GM19468 (cell line): ENCODE data around the gene NCOA1.

Experiments
- ATAC-seq: cut with Tn5 transposase; IDR thresholded peaks from one replicate; pipeline ENCODE4 v1.9.1; 2021; ENCODE audit warnings: mild to moderate bottlenecking, moderate library complexity, moderate number of reproducible peaks; ENCODE audit not compliant: unreplicated experiment; ENCODE audit errors: extremely low read depth

Gene NCOA1

GRCh38 chr2:24620936-24621335, 129.9 kb downstream of the NCOA1 start:
- no peak for ATAC-seq

DNA sequence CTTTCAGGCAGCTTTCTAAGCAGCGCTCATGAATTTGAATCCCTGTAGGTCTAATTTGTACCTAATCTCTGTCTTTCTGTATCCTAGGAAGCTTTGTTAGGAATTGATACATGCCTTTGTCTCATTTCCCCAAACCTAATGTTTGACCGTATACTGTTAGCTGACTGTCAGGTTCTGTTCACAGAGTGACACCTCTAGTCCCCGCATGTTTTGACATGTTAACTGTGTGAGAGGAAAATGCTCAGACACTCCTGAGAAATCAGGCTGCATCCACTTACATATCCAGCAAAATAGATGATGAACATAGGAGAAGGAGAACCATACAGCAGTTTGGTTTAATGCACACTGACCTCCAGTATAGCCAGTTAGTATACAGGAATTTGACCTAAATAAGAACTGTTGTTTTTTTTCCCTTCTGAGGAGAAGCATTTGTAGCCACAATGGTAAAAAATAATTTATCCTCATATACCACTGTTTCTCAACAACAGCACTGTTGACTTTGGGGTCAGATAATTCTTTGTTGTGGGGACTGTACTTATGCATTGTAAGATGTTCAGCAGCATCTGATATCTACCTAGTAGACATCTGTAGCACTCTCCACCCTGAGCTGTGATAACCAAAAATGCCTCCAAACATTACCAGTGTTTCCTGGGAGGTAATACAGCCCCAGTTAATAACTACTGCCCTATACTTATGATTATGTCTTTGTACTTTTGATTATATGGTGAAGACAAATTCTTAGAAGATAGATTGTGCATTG, 130.9 kb downstream of the NCOA1 start:
- no peak for ATAC-seq

- ATAC-seq = no peak
Measured at GRCh38 chr2:24623535-24623934, 132.5 kb downstream of the NCOA1 start.

GRCh38 chr2:24625728-24626127, 134.7 kb downstream of the NCOA1 start:
- ATAC-seq = no peak

DNA sequence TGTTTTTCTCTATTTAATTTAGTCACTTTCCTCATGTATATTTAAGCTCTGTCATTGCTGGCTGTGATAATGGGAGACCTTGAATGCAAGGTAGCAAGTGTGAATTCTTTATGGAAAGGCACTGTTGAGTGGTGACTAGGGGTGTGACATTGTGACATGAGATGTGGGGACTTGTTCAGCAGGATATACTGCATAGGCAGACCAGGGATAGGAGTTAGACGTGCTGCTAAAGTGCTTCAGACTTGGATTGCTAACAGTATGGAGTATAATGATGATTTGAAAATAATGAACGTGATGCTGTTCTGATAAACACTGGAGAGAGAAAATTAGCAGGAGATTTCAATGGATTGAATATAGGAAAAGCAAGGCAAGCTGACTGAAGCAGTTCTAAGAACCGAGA, 135.1 kb downstream of the NCOA1 start:
- ATAC-seq = no peak

DNA sequence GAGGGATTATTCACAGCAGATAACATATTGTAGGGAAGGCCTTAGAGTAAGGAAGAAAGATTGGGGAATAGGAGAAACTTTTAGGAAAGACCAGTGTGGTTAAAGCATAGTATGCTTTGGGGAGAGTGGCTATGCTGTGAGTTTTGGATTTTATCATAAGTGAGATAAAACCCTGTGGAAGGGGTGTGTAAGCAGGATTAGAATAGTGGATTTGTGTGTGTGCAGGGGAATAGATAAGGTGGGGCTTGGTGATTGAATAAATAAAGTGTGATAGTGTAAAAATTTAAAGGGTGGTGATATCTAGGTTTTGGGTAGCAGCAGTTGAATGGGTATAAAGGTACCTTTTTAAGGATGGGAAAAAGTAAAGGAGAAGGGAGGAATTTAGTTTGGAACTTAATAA, 137.7 kb downstream of the NCOA1 start:
- ATAC-seq = no peak

DNA sequence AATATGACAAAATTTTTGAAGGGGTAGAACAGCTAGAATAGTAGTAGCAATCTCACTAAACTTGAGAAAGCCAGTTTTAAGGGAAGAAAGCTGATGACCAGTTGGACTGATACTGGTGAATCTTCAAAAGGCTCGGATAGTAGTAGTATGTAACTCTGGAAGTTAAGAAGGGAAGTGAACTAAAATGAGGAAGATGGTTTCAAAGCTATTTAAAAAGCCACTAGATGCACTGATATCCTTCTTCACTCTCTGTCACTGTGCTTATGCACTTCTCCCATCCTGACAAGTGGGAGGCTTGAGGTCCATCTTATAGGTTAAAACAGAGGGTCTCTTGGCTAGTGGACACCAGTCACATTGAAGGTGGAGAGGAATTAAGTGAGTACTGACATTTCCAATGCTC, 141.1 kb downstream of the NCOA1 start:
- ATAC-seq = no peak

DNA sequence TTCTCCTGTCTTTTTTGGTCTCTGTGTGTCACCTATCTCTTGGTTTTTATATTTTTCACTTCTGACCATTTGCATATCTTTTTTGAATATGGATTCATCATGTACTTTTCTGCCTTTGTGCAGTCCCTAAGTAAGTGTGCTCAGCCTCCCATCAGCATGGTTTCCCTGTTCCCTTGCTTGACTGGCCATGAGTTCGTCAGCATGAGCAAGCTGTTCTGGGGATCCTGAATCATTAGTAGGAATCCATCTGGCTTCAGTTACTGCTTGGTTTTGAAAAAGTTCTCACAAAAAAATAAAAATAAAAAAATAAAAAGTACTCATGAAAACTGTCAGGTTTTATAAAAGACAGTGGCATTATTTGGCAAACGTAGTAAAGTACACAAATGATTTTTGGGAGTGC, 144.1 kb downstream of the NCOA1 start:
- ATAC-seq = no peak

GRCh38 chr2:24638568-24638967, 147.5 kb downstream of the NCOA1 start:
- ATAC-seq = no peak

- no peak for ATAC-seq
Measured at GRCh38 chr2:24642351-24642750, 151.3 kb downstream of the NCOA1 start.

- no peak for ATAC-seq
Measured at GRCh38 chr2:24643051-24643450, 152.0 kb downstream of the NCOA1 start.

- ATAC-seq = no peak
Measured at GRCh38 chr2:24644032-24644431, 153.0 kb downstream of the NCOA1 start.

DNA sequence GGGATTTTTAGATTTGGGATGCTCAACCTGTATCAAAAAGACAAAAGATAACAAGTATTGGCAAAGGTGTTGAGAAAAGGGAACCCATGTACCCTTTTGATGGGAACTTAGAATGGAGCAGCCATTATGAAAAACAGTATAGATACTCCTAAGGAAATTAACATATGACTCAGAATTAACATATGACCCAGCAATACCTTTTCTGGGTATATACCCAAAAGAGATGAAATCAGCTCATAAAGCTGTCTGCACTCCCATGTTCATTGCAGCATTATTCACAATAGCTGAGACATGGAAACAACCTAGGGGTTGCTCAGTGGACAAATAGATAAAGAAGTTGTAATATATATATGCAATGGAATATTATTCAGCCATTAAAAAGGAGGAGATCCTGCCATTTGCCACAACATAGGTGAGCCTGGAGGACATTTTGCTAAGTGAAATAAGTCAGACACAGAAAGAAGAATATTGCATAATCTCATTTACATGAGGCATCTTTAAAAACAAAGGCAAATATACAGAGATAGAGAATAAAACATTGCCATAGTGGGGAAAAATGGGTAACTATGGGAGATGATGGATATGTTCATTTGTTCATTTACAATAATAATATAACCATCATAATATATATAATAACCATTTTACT, 160.1 kb downstream of the NCOA1 start:
- ATAC-seq = no peak

GRCh38 chr2:24651643-24652003, 160.6 kb downstream of the NCOA1 start:
- no peak for ATAC-seq

DNA sequence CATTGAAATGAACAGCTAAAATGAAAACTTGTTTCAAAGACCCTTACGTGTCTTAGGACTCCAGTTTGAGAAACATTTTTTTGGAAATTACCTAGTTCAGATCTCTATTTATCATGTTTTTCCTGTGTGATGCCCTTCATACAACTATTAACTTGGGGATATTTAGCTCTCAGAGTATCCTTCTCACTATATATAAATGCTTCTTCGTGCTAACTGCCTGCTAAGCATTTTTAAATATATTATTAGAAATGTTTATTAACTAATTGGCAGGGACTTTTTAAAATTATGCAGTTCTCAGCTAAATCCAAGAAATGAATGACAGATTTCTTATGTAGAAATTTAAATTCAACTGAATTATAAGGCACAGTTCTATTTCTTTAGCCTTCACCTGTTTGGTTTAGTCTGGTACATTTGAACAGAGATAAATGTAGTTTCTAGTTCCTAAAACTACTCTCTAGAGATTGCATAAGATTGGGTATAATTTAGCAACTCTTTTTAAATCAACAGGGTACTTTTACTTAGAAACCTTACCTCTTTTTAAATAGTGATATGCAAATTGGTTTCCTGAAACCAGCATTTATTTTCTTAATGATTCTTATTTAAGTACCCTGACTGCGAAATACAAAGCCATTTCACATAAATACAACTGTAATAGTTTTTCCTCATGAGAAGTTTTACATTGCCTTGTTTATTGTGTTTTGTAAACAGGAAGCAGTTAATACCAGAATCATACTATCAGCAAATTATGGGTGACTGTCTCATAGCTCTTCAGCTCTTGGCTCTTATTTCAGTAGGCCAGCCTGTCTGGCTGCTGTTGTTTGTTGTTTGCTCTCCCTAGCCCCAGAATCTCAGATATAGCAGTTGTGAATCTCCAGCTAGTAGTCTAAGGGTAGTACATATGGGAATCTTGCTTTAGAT, 161.5 kb downstream of the NCOA1 start:
- no peak for ATAC-seq

- no peak for ATAC-seq
Measured at GRCh38 chr2:24657818-24658217, 166.8 kb downstream of the NCOA1 start.

- no peak for ATAC-seq
Measured at GRCh38 chr2:24658531-24659202, 167.6 kb downstream of the NCOA1 start.

- no peak for ATAC-seq
Measured at GRCh38 chr2:24659862-24660261, 168.8 kb downstream of the NCOA1 start.

GRCh38 chr2:24667542-24667941, 176.5 kb downstream of the NCOA1 start:
- no peak for ATAC-seq

GRCh38 chr2:24671230-24671629, 180.2 kb downstream of the NCOA1 start:
- no peak for ATAC-seq
